PC-3 (cell line): ENCODE data around the gene HBE1. TPM values are rescaled to one million over a fixed set of nuclear protein-coding genes. Genes with fewer than 3 reads are reported as not detected.

Experiments used
- ATAC-seq: fragments of 200-7000 bp; cut with Tn5 transposase; 2 replicates; pipeline ENCODE4 v1.9.1; 2020; ENCODE audit warnings: mild to moderate bottlenecking, moderate library complexity
- BruUV-seq: library from RNA; stranded (reverse); fragments of 400-500 nt; replicated peaks from 2 replicates; lab custom pipeline; 2021; lab: Mats Ljungman, UMichigan
- CTCF ChIA-PET: fragments of 300-600 bp; sonication (Branson Sonifier 250); formaldehyde crosslinking; loops from one replicate; lab custom pipeline; 2022; ENCODE audit warnings: antibody characterized with exemption; lab: Charles Lee
- POLR2A ChIA-PET: fragments of 300-600 bp; sonication (Branson Sonifier 250); formaldehyde crosslinking; loops from one replicate; lab custom pipeline; 2022; ENCODE audit warnings: antibody characterized with exemption; ENCODE audit not compliant: unreplicated experiment; lab: Charles Lee
- DNase-seq: peaks from one replicate; pipeline ENCODE4 v3.0.0-alpha.2; 2015
- H2AFZ ChIP-seq: fragments of 300-600 bp; sonication (generic); 2 replicates; pipeline ENCODE4 v1.6.0; 2016; ENCODE audit warnings: antibody characterized with exemption, low read length
- H3F3A ChIP-seq: fragments of 300-600 bp; sonication (generic); one replicate; pipeline ENCODE4 v1.6.0; 2017; ENCODE audit warnings: antibody characterized with exemption, low read length, control low read depth, mild to moderate bottlenecking; ENCODE audit not compliant: unreplicated experiment
- H3K27ac ChIP-seq: fragments of 300-600 bp; sonication (generic); 2 replicates; pipeline ENCODE4 v1.5.1; 2016; ENCODE audit warnings: mild to moderate bottlenecking, low read length
- H3K27me3 ChIP-seq: fragments of 300-600 bp; sonication (generic); 2 replicates; pipeline ENCODE4 v1.6.1; 2016; ENCODE audit warnings: low read length, mixed read lengths
- H3K36me3 ChIP-seq: fragments of 300-600 bp; sonication (generic); 2 replicates; pipeline ENCODE4 v1.6.1; 2016; ENCODE audit warnings: low read depth, mixed run types, low read length, mixed read lengths
- H3K4me1 ChIP-seq: fragments of 300-600 bp; sonication (generic); 2 replicates; pipeline ENCODE4 v1.5.1; 2016; ENCODE audit warnings: low read length; ENCODE audit not compliant: insufficient read depth
- H3K4me2 ChIP-seq: fragments of 300-600 bp; sonication (generic); 2 replicates; pipeline ENCODE4 v1.6.0; 2016; ENCODE audit warnings: low read length
- H3K4me3 ChIP-seq: fragments of 300-600 bp; sonication (generic); 2 replicates; pipeline ENCODE4 v1.5.1; 2016; ENCODE audit warnings: mild to moderate bottlenecking, low read length, mixed read lengths
- H3K79me2 ChIP-seq: fragments of 300-600 bp; sonication (generic); 2 replicates; pipeline ENCODE4 v1.6.1; 2017; ENCODE audit warnings: low read length, mixed read lengths
- H3K9ac ChIP-seq: fragments of 300-600 bp; sonication (generic); 2 replicates; pipeline ENCODE4 v1.6.0; 2016; ENCODE audit warnings: mild to moderate bottlenecking, low read length
- H3K9me2 ChIP-seq: fragments of 300-600 bp; sonication (generic); replicated peaks from 2 replicates; pipeline ENCODE4 v1.6.1; 2016; ENCODE audit warnings: mixed run types, low read length, mixed read lengths
- H3K9me3 ChIP-seq: fragments of 300-600 bp; sonication (generic); 2 replicates; pipeline ENCODE4 v1.6.1; 2016; ENCODE audit warnings: low read length, mixed read lengths
- H4K20me1 ChIP-seq: fragments of 300-600 bp; sonication (generic); 2 replicates; pipeline ENCODE4 v1.6.1; 2016; ENCODE audit warnings: low read length, mixed read lengths
- EZH2 ChIP-seq: fragments of 300-600 bp; sonication (generic); IDR thresholded peaks from one replicate; pipeline ENCODE4 v1.6.1; 2017; ENCODE audit warnings: antibody characterized with exemption, mild to moderate bottlenecking, low read length; ENCODE audit not compliant: unreplicated experiment
- EZH2phosphoT487 ChIP-seq: fragments of 300-600 bp; sonication (generic); IDR thresholded peaks from 2 replicates; pipeline ENCODE4 v1.6.1; 2018; ENCODE audit warnings: mild to moderate bottlenecking, antibody characterized with exemption, low read length, borderline replicate concordance
- intact Hi-C: fragments of 100-400 bp; cut with micrococcal nuclease; formaldehyde crosslinking; loops from 2 replicates; pipeline ENCODE4 v1.9.0; 2023
- total RNA-seq: library from RNA; depleted of rRNA; stranded (reverse); fragments of >200 nt; gene quantifications from 2 replicates; pipeline ENCODE4 v1.2.3, GENCODE V29; 2014; rRNA removed
- TF ChIP-seq, protein P1 (sequence below): fragments of 300-600 bp; sonication (generic); conservative IDR thresholded peaks from 2 replicates; pipeline ENCODE4 v1.5.1; 2017; ENCODE audit warnings: antibody characterized with exemption, low read depth, mild to moderate bottlenecking, low read length

HBE1 gene
- total RNA-seq, 1 experiment from 2014 or later: 0.62 TPM

DNA sequence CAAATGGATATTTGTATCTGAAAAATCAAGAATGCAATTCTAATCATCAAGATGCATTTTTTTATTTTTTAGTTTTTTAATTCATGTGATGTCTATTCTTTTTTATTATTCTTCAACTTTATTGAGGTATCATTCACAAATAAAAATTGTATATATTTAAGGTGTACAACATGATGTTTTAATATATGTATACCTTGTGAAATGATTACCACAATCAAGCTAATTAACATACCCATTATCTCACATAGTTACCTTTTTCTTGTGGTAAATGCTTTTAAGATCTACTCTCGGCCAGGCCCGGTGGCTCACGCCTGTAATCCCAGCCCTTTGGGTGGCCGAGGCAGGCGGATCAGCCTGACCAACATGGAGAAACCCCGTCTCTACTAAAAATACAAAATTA is 46.6 kb downstream of the HBE1 start:
- H3K4me3 ChIP-seq: no peak overlapping the region
- no peaks in the 10 kb centered on the region for H3K4me1 ChIP-seq
- intact Hi-C loops: no loop called here
- H3K27me3 ChIP-seq: no peaks in the 10 kb centered on the region
- H2AFZ ChIP-seq: no peak overlapping the region
- H3F3A ChIP-seq: no peaks in the 10 kb centered on the region
- H3K36me3 ChIP-seq: no peaks in the 10 kb centered on the region
- no peaks in the 10 kb centered on the region for H3K9me2 ChIP-seq
- no TSS peak for BruUV-seq
- CTCF ChIA-PET: no interaction called here
- POLR2A ChIA-PET: no interaction called here
- no peak for TF ChIP-seq EZH2
- no peak for TF ChIP-seq EZH2phosphoT487
- TF ChIP-seq, protein P1, sequence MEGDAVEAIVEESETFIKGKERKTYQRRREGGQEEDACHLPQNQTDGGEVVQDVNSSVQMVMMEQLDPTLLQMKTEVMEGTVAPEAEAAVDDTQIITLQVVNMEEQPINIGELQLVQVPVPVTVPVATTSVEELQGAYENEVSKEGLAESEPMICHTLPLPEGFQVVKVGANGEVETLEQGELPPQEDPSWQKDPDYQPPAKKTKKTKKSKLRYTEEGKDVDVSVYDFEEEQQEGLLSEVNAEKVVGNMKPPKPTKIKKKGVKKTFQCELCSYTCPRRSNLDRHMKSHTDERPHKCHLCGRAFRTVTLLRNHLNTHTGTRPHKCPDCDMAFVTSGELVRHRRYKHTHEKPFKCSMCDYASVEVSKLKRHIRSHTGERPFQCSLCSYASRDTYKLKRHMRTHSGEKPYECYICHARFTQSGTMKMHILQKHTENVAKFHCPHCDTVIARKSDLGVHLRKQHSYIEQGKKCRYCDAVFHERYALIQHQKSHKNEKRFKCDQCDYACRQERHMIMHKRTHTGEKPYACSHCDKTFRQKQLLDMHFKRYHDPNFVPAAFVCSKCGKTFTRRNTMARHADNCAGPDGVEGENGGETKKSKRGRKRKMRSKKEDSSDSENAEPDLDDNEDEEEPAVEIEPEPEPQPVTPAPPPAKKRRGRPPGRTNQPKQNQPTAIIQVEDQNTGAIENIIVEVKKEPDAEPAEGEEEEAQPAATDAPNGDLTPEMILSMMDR: no peak
- H3K27ac ChIP-seq: no peak overlapping the region
- DNase-seq: no peak
- no peaks in the 10 kb centered on the region for H3K9me3 ChIP-seq
- no peaks in the 10 kb centered on the region for H3K79me2 ChIP-seq
- no peaks in the 10 kb centered on the region for H4K20me1 ChIP-seq
- no peak for ATAC-seq
- no peak overlapping the region for H3K4me2 ChIP-seq
- no peak overlapping the region for H3K9ac ChIP-seq

Other genes starting within 250 kb of the HBE1 start
- gene OR52J3, start 223.4 kb downstream of the HBE1 start, total RNA-seq: not detected in 2 replicates
- gene OR52E2, start 210.3 kb downstream of the HBE1 start, total RNA-seq: not detected in 2 replicates
- not detected in 2 replicates for gene OR52E1, start 200.4 kb downstream of the HBE1 start, total RNA-seq
- not detected in 2 replicates for gene OR52A5, start 131.6 kb downstream of the HBE1 start, total RNA-seq
- not detected in 2 replicates for gene OR52A1, start 115.2 kb downstream of the HBE1 start, total RNA-seq
- gene OR51V1, start 69.3 kb downstream of the HBE1 start, total RNA-seq: not detected in 2 replicates
- not detected in 2 replicates for gene HBB, start 42.9 kb downstream of the HBE1 start, total RNA-seq
- not detected in 2 replicates for gene HBD, start 35.5 kb downstream of the HBE1 start, total RNA-seq
- not detected in 2 replicates for gene HBG1, start 20.1 kb downstream of the HBE1 start, total RNA-seq
- gene HBG2, start 15.2 kb downstream of the HBE1 start, total RNA-seq: not detected in 2 replicates
- gene OR51B4, start 32.0 kb upstream of the HBE1 start, total RNA-seq: 0.11 TPM in 1 of 2 replicates, not detected in the other
- gene OR51B2, start 54.4 kb upstream of the HBE1 start, total RNA-seq: 0.11 TPM in 1 of 2 replicates, not detected in the other
- gene OR51B5, start 73.6 kb upstream of the HBE1 start, total RNA-seq: 0.63 and 1.7 TPM in 2 replicates
- gene OR51B6, start 81.6 kb upstream of the HBE1 start, total RNA-seq: not detected in 2 replicates
- not detected in 2 replicates for gene OR51M1, start 113.9 kb upstream of the HBE1 start, total RNA-seq
- gene OR51Q1, start 152.2 kb upstream of the HBE1 start, total RNA-seq: not detected in 2 replicates
- not detected in 2 replicates for gene OR51I1, start 171.6 kb upstream of the HBE1 start, total RNA-seq
- not detected in 2 replicates for gene OR51I2, start 179.4 kb upstream of the HBE1 start, total RNA-seq
- gene OR52D1, start 218.7 kb upstream of the HBE1 start, total RNA-seq: not detected in 2 replicates
- gene UBQLN3, start 240.0 kb upstream of the HBE1 start, total RNA-seq: not detected in 2 replicates
- not detected in 2 replicates for gene UBQLNL, start 246.8 kb upstream of the HBE1 start, total RNA-seq